Subcutaneous adipose tissue (tissue), 4 donors: ENCODE results near the gene PFKFB2. TPM values are rescaled to one million over a fixed set of nuclear protein-coding genes. Genes with fewer than 3 reads are reported as not detected.

Source experiments
- CTCF ChIP-seq: fragments of 450-650 bp; IDR thresholded peaks from one replicate; pipeline ENCODE4 v1.5.1; 2016; ENCODE audit warnings: low read depth, mild to moderate bottlenecking, control low read depth, antibody characterized with exemption, moderate library complexity
- total RNA-seq, 4 donors: library from RNA; depleted of rRNA; stranded (reverse); fragments of >200 nt; gene quantifications; one replicate each; pipeline ENCODE4 v1.1.0, GENCODE V29; 2016

Gene PFKFB2
- total RNA-seq, 4 donors from 2014 or later, result 5.1 to 7.5 (median 5.8) TPM

- no peak for TF ChIP-seq CTCF
Observed at GRCh38 chr1:207071426-207071825, 18.4 kb downstream of the PFKFB2 start.

- no peak for TF ChIP-seq CTCF
Observed at GRCh38 chr1:207072233-207072632, 19.2 kb downstream of the PFKFB2 start.

- TF ChIP-seq CTCF, result no peak
Observed at GRCh38 chr1:207073906-207074820, 21.1 kb downstream of the PFKFB2 start.

- no peak for TF ChIP-seq CTCF
Observed at GRCh38 chr1:207076181-207076955, 23.3 kb downstream of the PFKFB2 start.

GRCh38 chr1:207077012-207077411 lies 23.9 kb downstream of the PFKFB2 start:
- no peak for TF ChIP-seq CTCF

GRCh38 chr1:207077470-207078377 lies 24.6 kb downstream of the PFKFB2 start:
- no peak for TF ChIP-seq CTCF
